HG03342 (cell line): ENCODE data around the gene GTSE1.
A peak's percentile ranks its signal among the peaks of the same experiment; 100 is the strongest.
"Not testable (repeated sequence)": the region's sequence is repeated elsewhere in the genome, so short reads cannot be mapped to it uniquely, and the experiment has no call there.

Experiments used
- ATAC-seq: cut with Tn5 transposase; IDR thresholded peaks from one replicate; pipeline ENCODE4 v1.9.1; 2021; ENCODE audit warnings: mild to moderate bottlenecking, moderate library complexity; ENCODE audit not compliant: unreplicated experiment

GTSE1 gene

GRCh38 chr22:46293577-46294260 lies 3.0 kb upstream of the GTSE1 start:
- no peak for ATAC-seq

DNA sequence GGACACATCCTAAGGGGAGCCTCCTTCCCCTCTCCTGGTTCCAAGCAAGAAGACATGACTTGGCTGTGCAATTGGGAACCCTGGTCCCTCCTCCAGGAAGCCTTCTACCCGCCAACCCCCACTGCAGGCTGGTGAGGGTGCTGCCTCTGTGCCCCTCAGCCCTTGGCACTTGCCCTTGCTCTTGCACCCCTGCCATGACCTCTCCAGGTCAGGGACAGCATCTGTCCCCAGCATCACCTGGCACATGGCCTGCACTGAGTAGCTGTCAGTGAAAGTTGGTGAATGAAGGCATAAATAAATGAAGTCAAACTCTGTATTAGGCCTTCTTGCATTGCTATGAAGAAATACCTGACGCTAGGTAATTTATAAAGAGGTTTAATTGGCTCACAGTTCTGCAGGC lies 1.9 kb upstream of the GTSE1 start:
- no peak for ATAC-seq

- ATAC-seq: no peak
Measured at GRCh38 chr22:46295277-46295971, 1.2 kb upstream of the GTSE1 start.

- ATAC-seq: peak; percentile 21
Measured at GRCh38 chr22:46297151-46297812, 612 bp downstream of the GTSE1 start.

DNA sequence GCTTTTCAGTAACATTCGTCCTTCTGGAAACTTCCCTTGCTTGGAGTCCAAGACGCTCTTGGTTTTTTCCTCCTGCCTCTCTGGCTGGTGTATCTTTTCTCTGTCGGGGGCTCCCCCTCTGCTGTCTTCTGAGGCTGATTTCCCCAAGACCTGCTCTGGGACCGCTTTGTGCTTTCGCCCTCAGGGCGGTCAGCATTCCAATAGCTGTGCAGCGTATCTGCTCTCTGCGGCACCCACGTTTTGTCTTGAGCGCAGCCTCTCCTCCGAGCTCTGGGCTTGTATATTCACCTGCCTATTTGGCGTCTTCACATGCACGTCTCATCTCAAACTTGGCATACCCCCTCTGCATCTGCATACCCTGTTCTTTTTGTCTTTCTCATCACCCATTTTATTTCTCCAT lies 2.4 kb downstream of the GTSE1 start:
- ATAC-seq: no peak

DNA sequence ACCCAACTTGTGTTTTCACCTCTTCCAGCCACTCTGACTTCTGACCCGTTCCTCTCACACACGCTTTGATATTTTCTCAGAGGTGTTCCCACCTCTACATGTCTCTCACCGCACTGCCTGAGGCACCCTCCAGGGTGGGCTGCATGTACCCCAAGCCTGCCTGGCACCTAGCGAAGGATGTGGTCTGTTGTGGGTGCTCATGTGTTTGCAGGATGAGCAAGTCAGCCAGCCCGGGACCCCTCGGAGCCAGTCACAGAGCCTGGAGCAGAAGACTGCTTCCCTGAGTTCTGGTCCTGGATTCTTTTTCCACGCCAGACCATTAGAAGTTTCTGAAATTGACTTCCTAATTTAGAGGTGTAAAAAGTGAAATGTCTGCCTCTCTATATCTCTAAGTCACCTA lies 3.8 kb downstream of the GTSE1 start:
- no peak for ATAC-seq

DNA sequence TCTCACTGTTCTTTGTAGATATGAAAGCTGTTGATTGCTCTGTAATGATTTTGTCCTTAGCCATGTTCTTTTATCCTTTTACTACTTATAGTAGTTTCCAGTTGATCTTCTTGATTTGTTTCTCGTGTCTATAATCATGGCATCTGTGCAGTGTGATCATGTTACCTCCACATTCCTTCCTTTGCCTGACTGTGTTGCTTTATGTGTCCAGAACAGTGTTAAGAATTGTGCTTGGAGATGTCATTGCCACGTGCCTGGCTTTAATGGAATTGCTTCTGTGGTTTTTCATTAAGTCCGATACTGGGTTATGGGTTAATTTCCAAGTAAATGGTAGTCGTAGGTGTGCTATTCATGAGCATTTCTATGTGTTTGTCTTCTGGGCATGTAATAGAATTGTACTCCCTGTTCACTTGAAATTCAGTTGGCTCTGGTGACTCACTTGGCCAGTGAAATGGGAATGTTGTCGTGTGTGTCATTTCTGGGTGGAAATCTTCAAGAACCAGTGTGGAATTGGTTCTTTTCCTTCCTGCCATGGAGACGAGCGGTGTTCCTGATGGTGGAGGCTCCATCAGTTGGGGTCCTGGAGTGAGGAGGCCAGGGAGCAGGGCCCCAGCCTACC lies 6.8 kb downstream of the GTSE1 start:
- no peak for ATAC-seq

- ATAC-seq: no peak
Measured at GRCh38 chr22:46308283-46308988, 11.8 kb downstream of the GTSE1 start.

GRCh38 chr22:46309526-46310085 lies 12.9 kb downstream of the GTSE1 start:
- ATAC-seq: no peak

- no peak for ATAC-seq
Measured at GRCh38 chr22:46312056-46312455, 15.4 kb downstream of the GTSE1 start.

DNA sequence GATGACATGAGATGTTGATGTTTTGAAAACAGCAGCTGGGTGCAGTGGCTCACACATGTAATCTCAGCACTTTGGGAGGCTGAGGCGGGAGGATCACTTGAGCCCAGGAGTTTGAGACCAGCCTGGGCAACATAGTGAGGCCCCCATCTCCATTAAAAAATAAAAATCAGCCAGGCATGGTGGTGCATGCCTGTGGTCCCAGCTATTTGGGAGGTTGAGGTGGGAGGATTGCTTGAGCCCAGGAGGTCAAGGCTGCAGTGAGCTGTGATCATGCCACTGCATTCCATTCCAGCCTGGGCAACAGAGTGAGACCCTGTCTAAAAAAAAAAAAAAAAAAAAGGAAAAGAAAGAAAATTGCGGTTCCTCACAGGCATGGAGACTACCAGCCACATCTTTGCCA lies 16.2 kb downstream of the GTSE1 start:
- ATAC-seq: not testable (repeated sequence)

GRCh38 chr22:46315976-46316375 lies 19.3 kb downstream of the GTSE1 start:
- no peak for ATAC-seq

GRCh38 chr22:46317646-46318045 lies 21.0 kb downstream of the GTSE1 start:
- no peak for ATAC-seq

GRCh38 chr22:46318576-46318975 lies 21.9 kb downstream of the GTSE1 start:
- ATAC-seq: no peak

GRCh38 chr22:46319319-46319718 lies 22.6 kb downstream of the GTSE1 start:
- ATAC-seq: no peak

GRCh38 chr22:46320166-46320710 lies 23.6 kb downstream of the GTSE1 start:
- no peak for ATAC-seq

- no peak for ATAC-seq
Measured at GRCh38 chr22:46320716-46321386, 24.2 kb downstream of the GTSE1 start.

GRCh38 chr22:46322711-46323110 lies 26.0 kb downstream of the GTSE1 start:
- no peak for ATAC-seq

- ATAC-seq: no peak
Measured at GRCh38 chr22:46323162-46323561, 26.5 kb downstream of the GTSE1 start.
